Left ventricle myocardium inferior (tissue), 1 donor: Measurements from ENCODE around the gene INPP4A. TPM values are rescaled to one million over a fixed set of nuclear protein-coding genes. Genes with fewer than 3 reads are reported as not detected.
"Not testable (repeated sequence)": the region's sequence is repeated elsewhere in the genome, so short reads cannot be mapped to it uniquely, and the experiment has no call there.

Experiments
- DNase-seq: peaks from one replicate; pipeline ENCODE4 v3.0.0-alpha.2; 2020
- H3K27ac ChIP-seq: fragments of 200-600 bp; replicated peaks from 2 replicates; pipeline ENCODE4 v1.8.0; 2021
- H3K27me3 ChIP-seq: fragments of 200-600 bp; 2 replicates; pipeline ENCODE4 v1.8.0; 2021; ENCODE audit warnings: low read depth
- H3K36me3 ChIP-seq: fragments of 200-600 bp; 2 replicates; pipeline ENCODE4 v1.8.0; 2021
- H3K4me1 ChIP-seq: fragments of 200-600 bp; 2 replicates; pipeline ENCODE4 v1.8.0; 2021
- H3K4me3 ChIP-seq: fragments of 200-600 bp; 2 replicates; pipeline ENCODE4 v1.8.0; 2021; ENCODE audit warnings: mild to moderate bottlenecking, moderate library complexity
- H3K9me3 ChIP-seq: fragments of 200-600 bp; replicated peaks from 2 replicates; pipeline ENCODE4 v1.8.0; 2021
- CTCF ChIP-seq: fragments of 200-600 bp; IDR thresholded peaks from 2 replicates; pipeline ENCODE4 v1.8.0; 2021; ENCODE audit warnings: antibody characterized with exemption, mild to moderate bottlenecking, borderline replicate concordance
- intact Hi-C: fragments of 100-400 bp; cut with micrococcal nuclease; formaldehyde crosslinking; loops from one replicate; pipeline ENCODE4 v1.11.0; 2022
- total RNA-seq: library from RNA; stranded (reverse); fragmentation: NEBNext Ultra II Directional; extraction: Animal tissue kit (Norgen Biotek cat#: 25700); gene quantifications from one replicate; pipeline ENCODE4 v1.2.1, GENCODE V29; 2021
- donor health status: DM: no; HTN: yes; CAD: no; lungs with severe emphysema.

Gene INPP4A
- total RNA-seq, 1 donor from 2014 or later = 20.8 TPM

DNA sequence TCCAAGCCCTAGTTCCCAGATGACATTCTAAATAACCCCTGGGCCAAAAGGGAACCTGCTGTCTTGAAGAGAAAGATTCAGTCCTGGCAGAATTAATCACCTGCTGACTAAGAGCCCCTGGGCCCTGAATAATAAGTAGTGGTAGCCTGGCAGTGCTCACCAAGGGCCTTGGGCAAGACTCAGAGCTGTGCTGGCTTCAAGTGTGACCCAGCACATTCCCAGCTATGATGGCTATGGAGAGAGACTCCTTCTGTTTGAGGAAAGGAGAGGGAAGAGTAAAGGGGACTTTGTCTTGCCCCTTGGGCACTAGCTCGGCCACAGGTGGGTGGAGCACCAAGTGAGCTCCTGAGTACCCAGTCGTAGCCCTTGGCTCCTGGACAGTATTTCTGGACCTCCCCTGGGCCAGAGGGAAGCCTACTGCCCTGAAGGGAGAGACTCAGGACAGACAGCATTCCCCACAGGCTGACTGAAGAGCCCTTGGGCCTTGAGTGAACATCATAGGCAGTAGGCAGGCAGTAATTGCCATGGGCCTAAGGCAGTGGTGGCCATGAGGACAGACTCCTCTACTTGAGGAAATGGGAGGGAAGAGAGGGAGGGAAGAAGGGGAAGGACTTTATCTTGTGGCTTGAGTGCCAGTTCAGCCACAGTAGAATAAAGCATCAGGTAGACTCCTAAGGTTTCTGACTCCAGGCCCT is 40.0 kb upstream of the INPP4A start:
- H3K27me3 ChIP-seq = peaks cover 19% of the 10 kb centered on the region
- no peak overlapping the region for H3K27ac ChIP-seq
- no peaks in the 10 kb centered on the region for H3K9me3 ChIP-seq
- no peak for TF ChIP-seq CTCF
- no peaks in the 10 kb centered on the region for H3K36me3 ChIP-seq
- H3K4me3 ChIP-seq = no peak overlapping the region
- H3K4me1 ChIP-seq = no peaks in the 10 kb centered on the region
- no peak for DNase-seq
- intact Hi-C loops = no loop called here

DNA sequence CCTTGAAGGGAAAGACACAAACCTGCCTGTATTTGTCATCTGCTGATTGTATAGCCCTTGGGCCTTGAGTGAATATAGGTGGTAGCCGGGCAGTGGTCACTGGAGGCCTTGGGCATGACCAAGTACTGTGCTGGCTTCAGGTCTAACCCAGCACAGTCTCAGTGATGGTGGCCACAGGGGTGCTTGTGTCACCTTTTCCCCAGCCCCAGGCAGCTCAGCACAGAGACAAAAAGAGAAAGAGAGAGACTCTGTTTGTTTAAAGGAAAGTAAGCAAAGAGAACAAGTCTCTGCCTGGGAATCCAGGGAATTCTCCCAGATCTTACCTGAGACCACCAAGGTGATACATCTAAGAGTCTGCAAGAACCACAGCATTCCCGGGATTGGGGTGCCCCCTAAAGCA is 39.4 kb upstream of the INPP4A start:
- TF ChIP-seq CTCF = no peak
- H3K9me3 ChIP-seq = no peaks in the 10 kb centered on the region
- DNase-seq = no peak
- no peaks in the 10 kb centered on the region for H3K4me1 ChIP-seq
- H3K4me3 ChIP-seq = no peak overlapping the region
- H3K27me3 ChIP-seq = peaks cover 17% of the 10 kb centered on the region
- H3K27ac ChIP-seq = no peak overlapping the region
- intact Hi-C loops = no loop called here
- no peaks in the 10 kb centered on the region for H3K36me3 ChIP-seq

DNA sequence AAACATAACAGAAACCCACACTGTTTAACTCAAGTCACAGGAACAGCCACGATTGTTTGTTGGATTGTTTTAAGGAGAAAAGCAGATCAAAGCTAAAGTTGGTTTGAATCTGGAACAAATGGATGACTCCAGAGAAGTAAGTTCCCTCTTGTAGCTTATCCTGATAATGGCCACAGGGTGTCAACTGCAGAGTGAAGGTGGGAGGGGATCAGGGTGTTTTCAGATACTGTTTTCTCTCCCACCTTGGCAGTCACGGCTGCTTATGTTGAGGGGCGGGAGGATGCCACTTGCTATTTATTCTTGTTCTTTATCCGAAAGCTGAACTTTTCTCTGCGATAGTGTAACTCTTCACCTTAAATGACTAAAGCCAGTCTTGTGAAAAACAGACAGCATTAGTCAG is 36.5 kb upstream of the INPP4A start:
- no peaks in the 10 kb centered on the region for H3K36me3 ChIP-seq
- intact Hi-C loops = no loop called here

DNA sequence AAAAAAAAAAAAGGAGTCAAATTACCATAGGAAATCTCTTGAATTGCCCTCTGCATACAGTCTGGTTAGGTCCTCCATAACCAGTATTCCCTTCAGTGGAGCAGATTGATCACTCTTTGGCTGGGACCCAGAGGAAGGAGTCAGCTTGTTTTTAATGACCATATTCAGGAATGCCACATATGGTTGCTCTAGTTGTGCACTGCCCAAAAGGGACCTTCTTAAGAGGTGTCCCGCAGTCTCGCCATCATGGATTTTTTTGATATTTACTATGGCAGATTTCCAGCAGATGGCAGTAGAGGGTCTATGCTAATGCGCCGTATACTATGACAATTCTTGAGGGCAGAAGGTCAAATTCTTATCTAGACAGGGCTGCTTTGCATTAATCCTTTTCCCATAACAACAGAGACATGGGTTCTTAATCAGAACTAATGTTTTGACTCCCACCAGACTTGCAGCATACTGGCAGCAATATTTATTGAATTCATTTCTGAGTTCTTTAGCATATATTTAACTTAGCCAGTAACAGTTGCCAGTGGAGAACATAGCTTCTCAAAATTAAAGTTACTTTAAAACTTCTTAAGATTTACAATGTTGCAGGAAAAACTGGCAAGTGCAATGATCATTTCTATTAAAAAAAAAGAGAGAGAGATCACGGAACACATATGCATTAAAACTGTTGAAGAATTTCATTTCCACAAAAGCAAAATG is 31.8 kb upstream of the INPP4A start:
- H3K27ac ChIP-seq = no peak overlapping the region
- no peaks in the 10 kb centered on the region for H3K27me3 ChIP-seq
- intact Hi-C loops = loop anchor here (5.0 kb wide), 1 partner anchor 189 kb away; no protein-coding TSS in a partner anchor
- H3K9me3 ChIP-seq = peaks cover 7% of the 10 kb centered on the region
- H3K4me3 ChIP-seq = no peak overlapping the region
- H3K36me3 ChIP-seq = no peaks in the 10 kb centered on the region
- H3K4me1 ChIP-seq = peaks cover 8% of the 10 kb centered on the region
- no peak for DNase-seq
- TF ChIP-seq CTCF = peak; percentile 82

More for the DNA sequence above, 36.5 kb upstream of the INPP4A start:
- TF ChIP-seq CTCF = no peak
- Histone ChIP-seq H3K9me3 (no peaks in the 10 kb centered on the region), H3K27me3 (peaks cover 10% of the 10 kb centered on the region), H3K4me1 (peaks cover 7% of the 10 kb centered on the region), H3K27ac (no peak overlapping the region), H3K4me3 (no peak overlapping the region)
- no peak for DNase-seq

DNA sequence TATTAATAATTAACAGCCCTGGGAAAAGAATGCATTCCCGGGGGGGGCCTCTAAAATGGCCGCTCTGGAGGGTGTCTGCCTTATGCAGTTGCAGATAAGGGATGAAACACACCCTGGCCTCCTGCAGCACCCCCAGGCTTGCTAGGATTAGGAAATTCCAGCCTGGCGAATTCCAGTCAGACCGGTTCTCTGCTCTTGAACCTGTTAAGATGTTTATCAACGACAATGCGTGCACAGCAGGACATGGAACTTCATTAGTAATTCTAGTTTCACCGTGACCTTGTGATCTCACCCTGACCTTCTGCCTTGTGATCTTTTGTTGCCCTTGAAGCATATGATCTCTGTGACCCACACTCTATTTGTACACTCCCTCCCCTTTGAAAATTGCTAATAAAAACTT is 30.4 kb upstream of the INPP4A start:
- not testable (repeated sequence) for H3K27me3 ChIP-seq, H3K4me3 ChIP-seq, H3K36me3 ChIP-seq, H3K4me1 ChIP-seq, H3K9me3 ChIP-seq, DNase-seq, H3K27ac ChIP-seq
- intact Hi-C loops = loop anchor here (5.0 kb wide), 1 partner anchor 188 kb away; no protein-coding TSS in a partner anchor

- H3K4me3 ChIP-seq, H3K36me3 ChIP-seq, H3K4me1 ChIP-seq, H3K27ac ChIP-seq, H3K27me3 ChIP-seq, intact Hi-C loops, DNase-seq, H3K9me3 ChIP-seq: not testable (repeated sequence)
Measured at GRCh38 chr2:98415719-98416248, 28.9 kb upstream of the INPP4A start.
